Neural cell (in vitro differentiated cells): ENCODE data around the gene DGKI.

Experiments used
- EP300 ChIP-seq: fragments of 450-650 bp; conservative IDR thresholded peaks from 2 replicates; pipeline ENCODE4 v1.6.1; 2014; ENCODE audit warnings: antibody characterized with exemption, mild to moderate bottlenecking, moderate library complexity; ENCODE audit not compliant: poor library complexity, severe bottlenecking
- EZH2 ChIP-seq: fragments of 200-600, 300-800 bp; shearing (Covaris generic), sonication (generic); IDR thresholded peaks from 2 replicates; pipeline ENCODE4 v1.6.1; 2014; ENCODE audit warnings: antibody characterized with exemption, low read length, borderline replicate concordance, mild to moderate bottlenecking; ENCODE audit not compliant: insufficient read depth, poor library complexity, severe bottlenecking
- MXI1 ChIP-seq: fragments of 450-650 bp; conservative IDR thresholded peaks from 2 replicates; pipeline ENCODE4 v1.6.1; 2014; ENCODE audit warnings: antibody characterized with exemption, mild to moderate bottlenecking; ENCODE audit not compliant: poor library complexity, severe bottlenecking
- POLR2AphosphoS5 ChIP-seq: IDR thresholded peaks from 2 replicates; pipeline ENCODE4 v1.6.1; 2012
- RAD21 ChIP-seq: fragments of 450-650 bp; conservative IDR thresholded peaks from 2 replicates; pipeline ENCODE4 v1.6.1; 2014; ENCODE audit warnings: antibody characterized with exemption, mild to moderate bottlenecking, moderate library complexity
- SMC3 ChIP-seq: fragments of 450-650 bp; conservative IDR thresholded peaks from 2 replicates; pipeline ENCODE4 v1.6.1; 2014; ENCODE audit warnings: antibody characterized with exemption, mild to moderate bottlenecking, moderate library complexity; ENCODE audit not compliant: poor library complexity
- TAF1 ChIP-seq: IDR thresholded peaks from 2 replicates; pipeline ENCODE4 v1.6.1; 2012; ENCODE audit warnings: low read depth
- TF ChIP-seq, protein P1 (sequence below): fragments of 450-650 bp; IDR thresholded peaks from 2 replicates; pipeline ENCODE4 v1.5.1; 2014; ENCODE audit warnings: antibody characterized with exemption, mild to moderate bottlenecking, moderate library complexity; ENCODE audit not compliant: poor library complexity, severe bottlenecking
- TF ChIP-seq, protein P2 (sequence below): IDR thresholded peaks from 2 replicates; pipeline ENCODE4 v1.6.1; 2012; ENCODE audit warnings: borderline replicate concordance

DNA sequence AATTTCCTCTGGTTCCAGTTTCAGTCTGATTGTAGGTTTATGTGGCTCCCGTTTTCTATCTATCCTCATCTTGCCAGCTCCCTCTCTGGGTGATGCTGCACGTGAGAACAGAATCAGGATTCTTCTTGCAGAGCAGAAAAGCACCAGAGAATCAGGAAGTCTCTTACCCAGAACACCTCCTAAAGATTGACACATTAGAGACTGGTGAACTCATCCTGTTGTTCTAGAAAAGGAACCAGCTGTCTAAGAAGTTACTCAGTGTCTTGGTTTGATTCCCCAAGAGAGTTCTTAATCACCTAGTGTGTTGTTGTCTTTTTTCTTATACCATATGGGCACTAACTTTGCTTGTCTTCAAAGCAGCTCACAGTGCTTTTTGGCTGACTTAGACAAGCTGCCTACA, 152.4 kb downstream of the DGKI start:
- TF ChIP-seq EP300 (no peak), POLR2AphosphoS5 (no peak), TAF1 (no peak), EZH2 (no peak), SMC3 (no peak), RAD21 (no peak), MXI1 (no peak)
- TF ChIP-seq, protein P1, sequence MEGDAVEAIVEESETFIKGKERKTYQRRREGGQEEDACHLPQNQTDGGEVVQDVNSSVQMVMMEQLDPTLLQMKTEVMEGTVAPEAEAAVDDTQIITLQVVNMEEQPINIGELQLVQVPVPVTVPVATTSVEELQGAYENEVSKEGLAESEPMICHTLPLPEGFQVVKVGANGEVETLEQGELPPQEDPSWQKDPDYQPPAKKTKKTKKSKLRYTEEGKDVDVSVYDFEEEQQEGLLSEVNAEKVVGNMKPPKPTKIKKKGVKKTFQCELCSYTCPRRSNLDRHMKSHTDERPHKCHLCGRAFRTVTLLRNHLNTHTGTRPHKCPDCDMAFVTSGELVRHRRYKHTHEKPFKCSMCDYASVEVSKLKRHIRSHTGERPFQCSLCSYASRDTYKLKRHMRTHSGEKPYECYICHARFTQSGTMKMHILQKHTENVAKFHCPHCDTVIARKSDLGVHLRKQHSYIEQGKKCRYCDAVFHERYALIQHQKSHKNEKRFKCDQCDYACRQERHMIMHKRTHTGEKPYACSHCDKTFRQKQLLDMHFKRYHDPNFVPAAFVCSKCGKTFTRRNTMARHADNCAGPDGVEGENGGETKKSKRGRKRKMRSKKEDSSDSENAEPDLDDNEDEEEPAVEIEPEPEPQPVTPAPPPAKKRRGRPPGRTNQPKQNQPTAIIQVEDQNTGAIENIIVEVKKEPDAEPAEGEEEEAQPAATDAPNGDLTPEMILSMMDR: no peak
- TF ChIP-seq, protein P2, sequence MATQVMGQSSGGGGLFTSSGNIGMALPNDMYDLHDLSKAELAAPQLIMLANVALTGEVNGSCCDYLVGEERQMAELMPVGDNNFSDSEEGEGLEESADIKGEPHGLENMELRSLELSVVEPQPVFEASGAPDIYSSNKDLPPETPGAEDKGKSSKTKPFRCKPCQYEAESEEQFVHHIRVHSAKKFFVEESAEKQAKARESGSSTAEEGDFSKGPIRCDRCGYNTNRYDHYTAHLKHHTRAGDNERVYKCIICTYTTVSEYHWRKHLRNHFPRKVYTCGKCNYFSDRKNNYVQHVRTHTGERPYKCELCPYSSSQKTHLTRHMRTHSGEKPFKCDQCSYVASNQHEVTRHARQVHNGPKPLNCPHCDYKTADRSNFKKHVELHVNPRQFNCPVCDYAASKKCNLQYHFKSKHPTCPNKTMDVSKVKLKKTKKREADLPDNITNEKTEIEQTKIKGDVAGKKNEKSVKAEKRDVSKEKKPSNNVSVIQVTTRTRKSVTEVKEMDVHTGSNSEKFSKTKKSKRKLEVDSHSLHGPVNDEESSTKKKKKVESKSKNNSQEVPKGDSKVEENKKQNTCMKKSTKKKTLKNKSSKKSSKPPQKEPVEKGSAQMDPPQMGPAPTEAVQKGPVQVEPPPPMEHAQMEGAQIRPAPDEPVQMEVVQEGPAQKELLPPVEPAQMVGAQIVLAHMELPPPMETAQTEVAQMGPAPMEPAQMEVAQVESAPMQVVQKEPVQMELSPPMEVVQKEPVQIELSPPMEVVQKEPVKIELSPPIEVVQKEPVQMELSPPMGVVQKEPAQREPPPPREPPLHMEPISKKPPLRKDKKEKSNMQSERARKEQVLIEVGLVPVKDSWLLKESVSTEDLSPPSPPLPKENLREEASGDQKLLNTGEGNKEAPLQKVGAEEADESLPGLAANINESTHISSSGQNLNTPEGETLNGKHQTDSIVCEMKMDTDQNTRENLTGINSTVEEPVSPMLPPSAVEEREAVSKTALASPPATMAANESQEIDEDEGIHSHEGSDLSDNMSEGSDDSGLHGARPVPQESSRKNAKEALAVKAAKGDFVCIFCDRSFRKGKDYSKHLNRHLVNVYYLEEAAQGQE: no peak
